Vagina (tissue), 2 donors: Measurements from ENCODE around the gene MEIS1.

Source experiments
- POLR2A ChIP-seq, 2 donors: fragments of 450-650 bp; IDR thresholded peaks; one replicate each; pipeline ENCODE4 v1.6.1; 2017; ENCODE audit warnings: antibody characterized with exemption in 2 of 2, mild to moderate bottlenecking in 2 of 2, moderate library complexity in 2 of 2
- TF ChIP-seq, protein P1 (sequence below), 3 experiments: fragments of 450-650 bp in 2 of 3; fragments of 200-600 bp in 1 of 3; sonication (generic) in 1 of 3; IDR thresholded peaks; one replicate each; pipeline ENCODE4 v1.5.1; 2017 to 2019; ENCODE audit warnings: antibody characterized with exemption in 3 of 3, mild to moderate bottlenecking in 2 of 3, moderate library complexity in 2 of 3

- TF ChIP-seq, protein P1, sequence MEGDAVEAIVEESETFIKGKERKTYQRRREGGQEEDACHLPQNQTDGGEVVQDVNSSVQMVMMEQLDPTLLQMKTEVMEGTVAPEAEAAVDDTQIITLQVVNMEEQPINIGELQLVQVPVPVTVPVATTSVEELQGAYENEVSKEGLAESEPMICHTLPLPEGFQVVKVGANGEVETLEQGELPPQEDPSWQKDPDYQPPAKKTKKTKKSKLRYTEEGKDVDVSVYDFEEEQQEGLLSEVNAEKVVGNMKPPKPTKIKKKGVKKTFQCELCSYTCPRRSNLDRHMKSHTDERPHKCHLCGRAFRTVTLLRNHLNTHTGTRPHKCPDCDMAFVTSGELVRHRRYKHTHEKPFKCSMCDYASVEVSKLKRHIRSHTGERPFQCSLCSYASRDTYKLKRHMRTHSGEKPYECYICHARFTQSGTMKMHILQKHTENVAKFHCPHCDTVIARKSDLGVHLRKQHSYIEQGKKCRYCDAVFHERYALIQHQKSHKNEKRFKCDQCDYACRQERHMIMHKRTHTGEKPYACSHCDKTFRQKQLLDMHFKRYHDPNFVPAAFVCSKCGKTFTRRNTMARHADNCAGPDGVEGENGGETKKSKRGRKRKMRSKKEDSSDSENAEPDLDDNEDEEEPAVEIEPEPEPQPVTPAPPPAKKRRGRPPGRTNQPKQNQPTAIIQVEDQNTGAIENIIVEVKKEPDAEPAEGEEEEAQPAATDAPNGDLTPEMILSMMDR (IDR thresholded peaks at IDR 0.05) = no peak
- no peak for TF ChIP-seq POLR2A (IDR thresholded peaks at IDR 0.05)
Observed at GRCh38 chr2:66452917-66453316, 18.0 kb downstream of the MEIS1 start.
